A549 (cell line): Measurements from ENCODE around the gene DLG2.
A peak's percentile ranks its signal among the peaks of the same experiment; 100 is the strongest.

Experiments used
- BCL3 ChIP-seq: fragments of >200 bp; sonication (Bioruptor Twin); formaldehyde crosslinking; IDR thresholded peaks from 3 replicates; pipeline ENCODE4 v1.6.1; 2016
- CEBPB ChIP-seq, 2 experiments: fragments of >200 bp in 1 of 2; sonication (Bioruptor Twin) in 1 of 2; formaldehyde crosslinking in 1 of 2; IDR thresholded peaks; 2 replicates each; pipeline ENCODE4 v1.6.1; 2012 to 2016
- CTCF ChIP-seq: fragments of >200 bp; sonication (Bioruptor Twin); formaldehyde crosslinking; IDR thresholded peaks from 3 replicates; pipeline ENCODE4 v1.5.1; 2016
- EP300 ChIP-seq, 2 experiments: fragments of >200 bp; sonication (Bioruptor Twin); formaldehyde crosslinking; IDR thresholded peaks; 2 replicates in 1 of 2; 3 replicates in 1 of 2; pipeline ENCODE4 v1.6.1; 2016 to 2017
- HOXA7 ChIP-seq: fragments of 250-450 bp; sonication (Bioruptor Pico); IDR thresholded peaks from 2 replicates; pipeline ENCODE4 v1.5.0; 2020; ENCODE audit warnings: mild to moderate bottlenecking, moderate library complexity
- KDM5A ChIP-seq: fragments of 200-600 bp; sonication (generic); IDR thresholded peaks from 2 replicates; pipeline ENCODE4 v1.6.1; 2016; ENCODE audit warnings: antibody characterized with exemption, mild to moderate bottlenecking
- MAZ ChIP-seq: fragments of 150-350 bp; IDR thresholded peaks from 2 replicates; pipeline ENCODE4 v1.6.1; 2014; ENCODE audit warnings: antibody characterized with exemption, low read depth, low read length, borderline replicate concordance
- SREBF2 ChIP-seq: fragments of 450-650 bp; IDR thresholded peaks from 2 replicates; pipeline ENCODE4 v1.6.1; 2014; ENCODE audit warnings: mild to moderate bottlenecking, moderate library complexity

GRCh38 chr11:85029964-85030363 lies 597.2 kb downstream of the DLG2 start:
- TF ChIP-seq CTCF (no peak), HOXA7 (CRISPR knock-in tag) (no peak), MAZ (no peak), CEBPB (IDR thresholded peaks at IDR 0.05) (0 out of 4 replicates have a peak, but pooled peaks of 1 of the 2 experiments have one; percentile 8), KDM5A (no peak), EP300 (IDR thresholded peaks at IDR 0.05) (no peak), BCL3 (no peak), SREBF2 (no peak)
